ENCODE data around the gene NEU3. TPM values are rescaled to one million over a fixed set of nuclear protein-coding genes. Genes with fewer than 3 reads are reported as not detected.

The NEU3 gene
- total and polyA plus RNA-seq, 4 donors, result 2.7 to 9.5 (median 5.3) TPM

- 94% methylated on average over 3 of the region's 3 CpGs for WGBS
- Histone ChIP-seq H3K9me3 (ENCODE audit: control insufficient read depth in 4 of 4, low read length in 3 of 4) (no peaks in the 10 kb centered on the region), H3K4me1 (ENCODE audit: control insufficient read depth in 4 of 4, insufficient read depth in 4 of 4, low read length in 3 of 4) (no peaks in the 10 kb centered on the region), H3K9ac (ENCODE audit: low read depth in 1 of 2, low read length in 2 of 2) (no peak overlapping the region), H3K27me3 (ENCODE audit: control insufficient read depth in 4 of 4, insufficient read depth in 4 of 4, low read length in 3 of 4) (no peaks in the 10 kb centered on the region), H3K36me3 (ENCODE audit: control insufficient read depth in 4 of 4, insufficient read depth in 3 of 4, low read depth in 1 of 4, low read length in 3 of 4) (no peaks in the 10 kb centered on the region), H3K4me3 (ENCODE audit: low read depth in 1 of 3, low read length in 3 of 3) (no peak overlapping the region), H3K27ac (ENCODE audit: low read depth in 1 of 2, low read length in 2 of 2) (no peak overlapping the region)
- DNase-seq (ENCODE audit: low spot score), result no peak
- TF ChIP-seq FOXA2 (IDR thresholded peaks at IDR 0.05) (no peak), HNF4G (IDR thresholded peaks at IDR 0.05) (no peak), SP1 (IDR thresholded peaks at IDR 0.05) (no peak), EGR1 (IDR thresholded peaks at IDR 0.05; ENCODE audit: low read depth in 2 of 2) (no peak), GABPA (IDR thresholded peaks at IDR 0.05 in 1 of 2, conservative IDR thresholded peaks at IDR 0.05 in 1 of 2) (no peak), HNF4A (conservative IDR thresholded peaks at IDR 0.05) (no peak), FOXA1 (IDR thresholded peaks at IDR 0.05) (no peak), CTCF (IDR thresholded peaks at IDR 0.05; ENCODE audit: low read depth, low read length, missing input control) (no peak), JUND (IDR thresholded peaks at IDR 0.05) (no peak), MAX (IDR thresholded peaks at IDR 0.05) (no peak), REST (IDR thresholded peaks at IDR 0.05) (no peak), YY1 (IDR thresholded peaks at IDR 0.05) (no peak)
Observed at GRCh38 chr11:75022296-75022695, 33.6 kb downstream of the NEU3 start.

GRCh38 chr11:75022759-75023396, 34.1 kb downstream of the NEU3 start:
- Histone ChIP-seq H3K9ac (ENCODE audit: low read depth in 1 of 2, low read length in 2 of 2) (no peak overlapping the region), H3K4me3 (ENCODE audit: low read depth in 1 of 3, low read length in 3 of 3) (no peak overlapping the region), H3K9me3 (ENCODE audit: control insufficient read depth in 4 of 4, low read length in 3 of 4) (no peaks in the 10 kb centered on the region), H3K36me3 (ENCODE audit: control insufficient read depth in 4 of 4, insufficient read depth in 3 of 4, low read depth in 1 of 4, low read length in 3 of 4) (no peaks in the 10 kb centered on the region), H3K27me3 (ENCODE audit: control insufficient read depth in 4 of 4, insufficient read depth in 4 of 4, low read length in 3 of 4) (no peaks in the 10 kb centered on the region), H3K27ac (ENCODE audit: low read depth in 1 of 2, low read length in 2 of 2) (no peak overlapping the region), H3K4me1 (ENCODE audit: control insufficient read depth in 4 of 4, insufficient read depth in 4 of 4, low read length in 3 of 4) (no peaks in the 10 kb centered on the region)
- DNase-seq (ENCODE audit: low spot score), result peak; percentile 81
- 64% methylated on average over 5 of the region's 5 CpGs for WGBS
- TF ChIP-seq ZBTB33 (IDR thresholded peaks at IDR 0.05) (no peak), YY1 (IDR thresholded peaks at IDR 0.05) (no peak), NR2F2 (IDR thresholded peaks at IDR 0.05) (no peak), TAF1 (conservative IDR thresholded peaks at IDR 0.05) (no peak), REST (IDR thresholded peaks at IDR 0.05) (no peak), FOXA1 (IDR thresholded peaks at IDR 0.05) (no peak), HNF4G (IDR thresholded peaks at IDR 0.05) (no peak), FOXA2 (IDR thresholded peaks at IDR 0.05) (no peak), GABPA (IDR thresholded peaks at IDR 0.05 in 1 of 2, conservative IDR thresholded peaks at IDR 0.05 in 1 of 2) (no peak), RXRA (IDR thresholded peaks at IDR 0.05) (no peak), RAD21 (IDR thresholded peaks at IDR 0.05) (peak; percentile 91 to 96), EGR1 (IDR thresholded peaks at IDR 0.05; ENCODE audit: low read depth in 2 of 2) (no peak), CTCF (IDR thresholded peaks at IDR 0.05; ENCODE audit: low read depth, low read length, missing input control) (peak; percentile 97), SP1 (IDR thresholded peaks at IDR 0.05) (no peak), HNF4A (conservative IDR thresholded peaks at IDR 0.05) (no peak)
